HepG2 (cell line): ENCODE data around the gene SNX24. TPM values are rescaled to one million over a fixed set of nuclear protein-coding genes. Genes with fewer than 3 reads are reported as not detected.
A peak's percentile ranks its signal among the peaks of the same experiment; 100 is the strongest.

Source experiments
- CSRNP2 ChIP-seq: sonication (generic); formaldehyde crosslinking; conservative IDR thresholded peaks from 2 replicates; pipeline ENCODE4 v1.8.0; 2022; ENCODE audit warnings: low read depth, missing genetic modification reagents
- E2F1 ChIP-seq: sonication (generic); formaldehyde crosslinking; IDR thresholded peaks from 2 replicates; pipeline ENCODE4 v1.5.0; 2020; ENCODE audit warnings: missing genetic modification reagents
- ERF ChIP-seq: IDR thresholded peaks from 2 replicates; pipeline ENCODE4 v1.6.1; 2018; ENCODE audit warnings: missing biosample characterization, missing genetic modification reagents
- FLYWCH1 ChIP-seq: sonication (generic); formaldehyde crosslinking; IDR thresholded peaks from 2 replicates; pipeline ENCODE4 v1.8.1; 2023; ENCODE audit warnings: mild to moderate bottlenecking, missing genetic modification reagents
- FOXC1 ChIP-seq: sonication (generic); formaldehyde crosslinking; IDR thresholded peaks from 2 replicates; pipeline ENCODE4 v1.8.0; 2022; ENCODE audit warnings: mild to moderate bottlenecking, missing genetic modification reagents, borderline replicate concordance
- HMGA1 ChIP-seq: sonication (generic); formaldehyde crosslinking; conservative IDR thresholded peaks from 2 replicates; pipeline ENCODE4 v1.4.0; 2020; ENCODE audit warnings: missing genetic modification reagents
- HOXD1 ChIP-seq: sonication (generic); formaldehyde crosslinking; IDR thresholded peaks from 2 replicates; pipeline ENCODE4 v1.5.0; 2020; ENCODE audit warnings: missing genetic modification reagents
- IRF1 ChIP-seq: sonication (generic); formaldehyde crosslinking; IDR thresholded peaks from 2 replicates; pipeline ENCODE4 v1.4.0; 2020; ENCODE audit warnings: low read depth, mild to moderate bottlenecking, missing genetic modification reagents
- MED8 ChIP-seq: sonication (generic); formaldehyde crosslinking; IDR thresholded peaks from 2 replicates; pipeline ENCODE4 v1.8.1; 2023; ENCODE audit warnings: mild to moderate bottlenecking, missing genetic modification reagents; ENCODE audit not compliant: insufficient replicate concordance
- NR2F1 ChIP-seq, 2 experiments: fragments of 450-650 bp in 1 of 2; formaldehyde crosslinking in 1 of 2; IDR thresholded peaks; 2 replicates each; pipeline versions ENCODE4 v1.5.0 to v1.6.1; 2016 to 2020; ENCODE audit warnings: mild to moderate bottlenecking in 1 of 2, missing compliant biosample characterization in 1 of 2, missing genetic modification reagents in 1 of 2, moderate library complexity in 1 of 2
- POLR2A ChIP-seq, 2 experiments: IDR thresholded peaks; 2 replicates each; pipeline ENCODE4 v1.6.1; 2011; ENCODE audit warnings: low read depth in 2 of 2, low read length in 2 of 2, mild to moderate bottlenecking in 1 of 2, moderate library complexity in 1 of 2; ENCODE audit not compliant: insufficient read depth in 1 of 2
- POLR2AphosphoS5 ChIP-seq: IDR thresholded peaks from 2 replicates; pipeline ENCODE4 v1.6.1; 2012; ENCODE audit warnings: low read depth, low read length
- SP1 ChIP-seq, 2 experiments: fragments of 450-650 bp in 1 of 2; sonication (generic) in 1 of 2; formaldehyde crosslinking in 1 of 2; IDR thresholded peaks; 2 replicates each; pipeline versions ENCODE4 v1.4.0 to v1.6.1; 2016 to 2020; ENCODE audit warnings: missing genetic modification reagents in 1 of 2
- SSRP1 ChIP-seq: IDR thresholded peaks from 2 replicates; pipeline ENCODE4 v1.6.1; 2016; ENCODE audit warnings: control low read depth
- STAG1 ChIP-seq: sonication (generic); formaldehyde crosslinking; IDR thresholded peaks from 2 replicates; pipeline ENCODE4 v1.4.0; 2020; ENCODE audit warnings: missing genetic modification reagents
- STAT5B ChIP-seq: sonication (generic); formaldehyde crosslinking; IDR thresholded peaks from 2 replicates; pipeline ENCODE4 v1.4.0; 2020; ENCODE audit warnings: missing genetic modification reagents
- TFDP1 ChIP-seq: IDR thresholded peaks from 2 replicates; pipeline ENCODE4 v1.6.1; 2016; ENCODE audit warnings: missing compliant biosample characterization, missing genetic modification reagents, borderline replicate concordance
- ZBTB10 ChIP-seq: sonication (generic); formaldehyde crosslinking; IDR thresholded peaks from 2 replicates; pipeline ENCODE4 v1.4.0; 2020; ENCODE audit warnings: missing genetic modification reagents, borderline replicate concordance
- ZNF124 ChIP-seq: sonication (generic); formaldehyde crosslinking; IDR thresholded peaks from 2 replicates; pipeline ENCODE4 v1.4.0; 2020; ENCODE audit warnings: missing genetic modification reagents
- ZNF543 ChIP-seq: sonication (generic); formaldehyde crosslinking; IDR thresholded peaks from 2 replicates; pipeline ENCODE4 v1.4.0; 2020; ENCODE audit warnings: mild to moderate bottlenecking, missing genetic modification reagents
- ZNF564 ChIP-seq: sonication (generic); formaldehyde crosslinking; IDR thresholded peaks from 2 replicates; pipeline ENCODE4 v1.8.1; 2023; ENCODE audit warnings: mild to moderate bottlenecking, missing genetic modification reagents
- ZNF746 ChIP-seq: sonication (generic); formaldehyde crosslinking; IDR thresholded peaks from 2 replicates; pipeline ENCODE4 v1.8.0; 2022; ENCODE audit warnings: mild to moderate bottlenecking, missing genetic modification reagents
- polyA plus RNA-seq, 8 experiments: library from polyadenylated mRNA; depleted of rRNA in 3 of 8; stranded (reverse) in 7 of 8; unstranded in 1 of 8; fragments of >200 nt; fragmentation: Illumina TruSeq in 4 of 8; extraction: Trizol in 4 of 8; gene quantifications; 2 replicates each; pipeline versions ENCODE4 v1.2.1 to v1.2.3, GENCODE V29; 2011 to 2016; ENCODE audit warnings: low read depth in 4 of 8, missing spikeins in 1 of 8, mixed read lengths in 1 of 8; ENCODE audit not compliant: insufficient read depth in 1 of 8
- total RNA-seq, 5 experiments: library from RNA; depleted of rRNA; stranded (reverse); fragments of >200 nt; fragmentation: Illumina TruSeq; extraction: Trizol; gene quantifications; 2 replicates each; pipeline ENCODE4 v1.2.3, GENCODE V29; 2016; ENCODE audit warnings: low read depth in 1 of 5

SNX24 gene
- total and polyA plus RNA-seq, 2 of the 13 experiments (the other 11 are each of a cell fraction or from before 2014, with no cell fraction given), result 7.2 to 23.7 TPM

- TF ChIP-seq ZBTB10 (CRISPR knock-in tag) (peak; percentile 69; the same call in 1 of the 2 replicates), MED8 (peak; percentile 36), STAT5B (no peak), FOXC1 (CRISPR knock-in tag) (peak; percentile 33), STAG1 (CRISPR knock-in tag) (peak; percentile 18; the same call in 1 of the 2 replicates), IRF1 (CRISPR knock-in tag) (no peak), SSRP1 (CRISPR knock-in tag) (no peak), TFDP1 (CRISPR knock-in tag) (peak; percentile 67; the same call in 1 of the 2 replicates), ZNF543 (peak; percentile 79), POLR2A (IDR thresholded peaks at IDR 0.05; ENCODE audit: insufficient read depth in 1 of 2, low read depth in 2 of 2, low read length in 2 of 2) (peak; percentile 66 to 81), ERF (peak; percentile 21; the same call in 1 of the 2 replicates), HOXD1 (CRISPR knock-in tag) (no peak), POLR2AphosphoS5 (peak; percentile 59), E2F1 (CRISPR knock-in tag) (peak; percentile 67; the same call in 1 of the 2 replicates), HMGA1 (no peak), ZNF564 (CRISPR knock-in tag) (0 out of 2 replicates have a peak, but pooled peaks have one; percentile 49), ZNF124 (no peak), FLYWCH1 (peak; percentile 38; the same call in 1 of the 2 replicates), CSRNP2 (no peak), SP1 (IDR thresholded peaks at IDR 0.05) (no peak), SP1 (CRISPR knock-in tag; IDR thresholded peaks at IDR 0.05) (peak; percentile 27; the same call in 1 of the 2 replicates), ZNF746 (CRISPR knock-in tag) (0 out of 2 replicates have a peak, but pooled peaks have one; percentile 37), NR2F1 (CRISPR knock-in tag; IDR thresholded peaks at IDR 0.05) (no peak)
Observed at GRCh38 chr5:122845229-122846050, at the start of gene SNX24 (continued).
